ENCODE measurements around the gene BCL7B.
"Not testable (repeated sequence)": the region's sequence is repeated elsewhere in the genome, so short reads cannot be mapped to it uniquely, and the experiment has no call there.

BCL7B gene

GRCh38 chr7:73586911-73587310 lies 29.4 kb upstream of the BCL7B start:
- no peak overlapping the region for H3K9ac ChIP-seq (ENCODE audit: low read length)
- no peak overlapping the region for H3K27ac ChIP-seq (ENCODE audit: low read depth, low read length)
- no peaks in the 10 kb centered on the region for H3K36me3 ChIP-seq (ENCODE audit: insufficient read depth, low read length)
- no peaks in the 10 kb centered on the region for H3K9me3 ChIP-seq (ENCODE audit: low read length)
- no peaks in the 10 kb centered on the region for H3K4me1 ChIP-seq (ENCODE audit: insufficient read depth, low read length)
- no peak overlapping the region for H3K4me3 ChIP-seq (ENCODE audit: low read depth in 1 of 2, low read length in 2 of 2)
- H3K27me3 ChIP-seq (ENCODE audit: control insufficient read depth in 1 of 2, insufficient read depth in 2 of 2, low read length in 2 of 2) = no peaks in the 10 kb centered on the region

DNA sequence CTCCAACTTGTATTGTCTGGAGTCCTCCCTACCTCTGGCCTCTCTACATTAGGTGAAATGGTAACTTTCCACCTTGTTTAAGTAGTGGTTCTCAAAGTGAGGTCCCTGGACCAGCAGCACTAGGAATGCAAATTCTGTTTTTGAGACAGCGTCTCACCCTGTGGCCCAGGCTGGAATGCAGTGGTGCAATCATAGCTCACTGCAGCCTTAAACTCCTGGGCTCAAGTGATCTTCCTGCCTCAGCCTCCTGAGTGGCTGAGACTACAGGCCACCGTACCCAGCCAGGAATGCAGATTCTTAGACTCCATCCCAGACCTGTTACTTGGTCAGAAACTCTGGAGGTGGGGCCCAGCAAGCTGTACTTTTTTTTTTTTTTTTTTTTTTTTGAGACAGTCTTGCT lies 27.7 kb upstream of the BCL7B start:
- Histone ChIP-seq H3K9ac (ENCODE audit: low read length) (no peak overlapping the region), H3K27ac (ENCODE audit: low read depth, low read length) (no peak overlapping the region), H3K9me3 (ENCODE audit: low read length) (no peaks in the 10 kb centered on the region), H3K27me3 (ENCODE audit: control insufficient read depth in 1 of 2, insufficient read depth in 2 of 2, low read length in 2 of 2) (no peaks in the 10 kb centered on the region), H3K36me3 (ENCODE audit: insufficient read depth, low read length) (no peaks in the 10 kb centered on the region), H3K4me3 (ENCODE audit: low read depth in 1 of 2, low read length in 2 of 2) (no peak overlapping the region), H3K4me1 (ENCODE audit: insufficient read depth, low read length) (no peaks in the 10 kb centered on the region)

GRCh38 chr7:73582664-73583202 lies 25.2 kb upstream of the BCL7B start:
- Histone ChIP-seq H3K9ac (ENCODE audit: low read length) (no peak overlapping the region), H3K4me3 (ENCODE audit: low read depth in 1 of 2, low read length in 2 of 2) (no peak overlapping the region), H3K4me1 (ENCODE audit: insufficient read depth, low read length) (peaks cover under 1% of the 10 kb centered on the region), H3K9me3 (ENCODE audit: low read length) (no peaks in the 10 kb centered on the region), H3K27me3 (ENCODE audit: control insufficient read depth in 1 of 2, insufficient read depth in 2 of 2, low read length in 2 of 2) (no peaks in the 10 kb centered on the region), H3K27ac (ENCODE audit: low read depth, low read length) (no peak overlapping the region), H3K36me3 (ENCODE audit: insufficient read depth, low read length) (no peaks in the 10 kb centered on the region)

DNA sequence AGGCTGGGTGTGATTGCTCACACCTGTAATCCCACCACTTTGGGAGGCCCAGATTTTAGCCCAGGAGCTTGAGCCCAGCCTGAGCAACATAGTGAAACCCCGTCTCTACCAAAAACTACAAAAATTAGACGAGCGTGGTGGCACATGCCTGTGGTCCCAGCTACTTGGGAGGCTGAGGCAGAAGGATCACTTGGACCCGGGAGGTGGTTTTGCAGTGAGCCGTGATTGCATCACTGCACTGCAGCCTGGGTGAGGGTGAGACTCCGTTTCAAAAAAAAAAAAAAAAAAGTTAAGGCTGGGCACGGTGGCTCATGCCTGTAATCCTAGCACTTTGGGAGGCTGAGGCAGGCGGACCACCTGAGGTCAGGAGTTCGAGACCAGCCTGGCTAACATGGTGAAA lies 23.5 kb upstream of the BCL7B start:
- not testable (repeated sequence) for H3K27me3 ChIP-seq (ENCODE audit: control insufficient read depth in 1 of 2, insufficient read depth in 2 of 2, low read length in 2 of 2); H3K9ac ChIP-seq (ENCODE audit: low read length); H3K9me3 ChIP-seq (ENCODE audit: low read length); H3K27ac ChIP-seq (ENCODE audit: low read depth, low read length); H3K4me3 ChIP-seq (ENCODE audit: low read depth in 1 of 2, low read length in 2 of 2); H3K36me3 ChIP-seq (ENCODE audit: insufficient read depth, low read length)
- peaks cover 15% of the 10 kb centered on the region for H3K4me1 ChIP-seq (ENCODE audit: insufficient read depth, low read length)

- H3K27me3 ChIP-seq (ENCODE audit: control insufficient read depth in 1 of 2, insufficient read depth in 2 of 2, low read length in 2 of 2) = no peaks in the 10 kb centered on the region
- H3K9me3 ChIP-seq (ENCODE audit: low read length) = no peaks in the 10 kb centered on the region
- H3K4me3 ChIP-seq (ENCODE audit: low read depth in 1 of 2, low read length in 2 of 2) = peak within 1 kb of the TSS; percentile 71 to 85
- H3K27ac ChIP-seq (ENCODE audit: low read depth, low read length) = peak within 1 kb of the TSS; percentile 74
- H3K36me3 ChIP-seq (ENCODE audit: insufficient read depth, low read length) = peaks cover 11% of the 10 kb centered on the region
- H3K4me1 ChIP-seq (ENCODE audit: insufficient read depth, low read length) = peaks cover 15% of the 10 kb centered on the region
- H3K9ac ChIP-seq (ENCODE audit: low read length) = peak within 1 kb of the TSS; percentile 89
These were observed 21.0 kb upstream of the BCL7B start, which contains the start of gene TBL2 for GRCh38 chr7:73578342-73579128. Gene TBL2 (minus strand): TSS chr7:73578579. CDS start chr7:73578549, 30 bp downstream.

- H3K36me3 ChIP-seq (ENCODE audit: insufficient read depth, low read length) = peaks cover 18% of the 10 kb centered on the region
- H3K9me3 ChIP-seq (ENCODE audit: low read length) = no peaks in the 10 kb centered on the region
- H3K4me3 ChIP-seq (ENCODE audit: low read depth in 1 of 2, low read length in 2 of 2) = peak overlapping the region; percentile 71 to 85
- H3K27ac ChIP-seq (ENCODE audit: low read depth, low read length) = peak overlapping the region; percentile 74
- H3K27me3 ChIP-seq (ENCODE audit: control insufficient read depth in 1 of 2, insufficient read depth in 2 of 2, low read length in 2 of 2) = no peaks in the 10 kb centered on the region
- peaks cover 15% of the 10 kb centered on the region for H3K4me1 ChIP-seq (ENCODE audit: insufficient read depth, low read length)
- peak overlapping the region; percentile 89 for H3K9ac ChIP-seq (ENCODE audit: low read length)
These were observed 20.3 kb upstream of the BCL7B start for GRCh38 chr7:73577627-73578341.

DNA sequence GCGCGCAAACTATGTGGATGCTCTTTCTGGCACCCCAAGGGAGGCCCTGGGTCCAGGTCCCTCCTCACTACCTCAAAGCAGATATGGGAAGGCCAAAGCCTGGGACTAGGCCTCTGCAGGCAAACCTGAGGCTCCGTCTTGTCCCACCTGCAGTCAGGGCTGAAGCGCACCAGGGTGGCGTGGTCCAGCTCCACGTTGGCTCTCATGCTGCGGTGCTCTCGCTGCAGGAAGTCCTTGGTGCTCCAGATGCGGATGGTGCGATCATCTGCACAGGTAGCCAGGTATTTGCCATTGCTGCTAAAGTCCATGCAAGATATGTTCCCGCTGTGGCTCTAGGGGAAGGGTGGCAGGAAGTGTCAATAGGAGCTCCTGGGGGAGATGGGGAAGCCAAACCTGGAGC lies 16.3 kb upstream of the BCL7B start:
- Histone ChIP-seq H3K9me3 (ENCODE audit: low read length) (no peaks in the 10 kb centered on the region), H3K9ac (ENCODE audit: low read length) (no peak overlapping the region), H3K4me1 (ENCODE audit: insufficient read depth, low read length) (peaks cover 15% of the 10 kb centered on the region), H3K4me3 (ENCODE audit: low read depth in 1 of 2, low read length in 2 of 2) (no peak overlapping the region), H3K27me3 (ENCODE audit: control insufficient read depth in 1 of 2, insufficient read depth in 2 of 2, low read length in 2 of 2) (no peaks in the 10 kb centered on the region), H3K27ac (ENCODE audit: low read depth, low read length) (no peak overlapping the region), H3K36me3 (ENCODE audit: insufficient read depth, low read length) (peaks cover 53% of the 10 kb centered on the region)

DNA sequence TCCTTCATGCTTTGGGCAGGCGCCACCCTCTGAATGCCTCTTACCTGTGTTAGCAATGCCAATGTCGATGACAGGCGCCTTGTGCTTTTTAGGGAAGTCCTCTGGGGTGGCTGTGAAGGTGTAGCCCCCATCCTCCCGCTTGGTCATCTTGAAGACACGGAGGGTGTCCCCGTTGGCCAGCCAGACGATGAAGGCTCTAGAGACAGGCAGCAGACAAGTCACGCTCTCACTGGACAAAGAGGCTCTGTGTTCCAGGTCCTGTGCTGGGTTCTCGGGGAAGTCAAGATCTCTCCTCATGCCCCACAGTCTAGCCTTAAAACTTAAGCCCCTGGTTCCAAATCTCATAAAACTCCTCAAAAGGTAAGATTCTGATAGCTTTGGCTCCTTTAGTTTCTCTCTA lies 15.8 kb upstream of the BCL7B start:
- peaks cover 53% of the 10 kb centered on the region for H3K36me3 ChIP-seq (ENCODE audit: insufficient read depth, low read length)
- H3K9ac ChIP-seq (ENCODE audit: low read length) = no peak overlapping the region

GRCh38 chr7:73572767-73573186 lies 15.3 kb upstream of the BCL7B start:
- peaks cover 53% of the 10 kb centered on the region for H3K36me3 ChIP-seq (ENCODE audit: insufficient read depth, low read length)
- H3K27ac ChIP-seq (ENCODE audit: low read depth, low read length) = no peak overlapping the region

More for the DNA sequence above, 15.8 kb upstream of the BCL7B start:
- Histone ChIP-seq H3K27me3 (ENCODE audit: control insufficient read depth in 1 of 2, insufficient read depth in 2 of 2, low read length in 2 of 2) (no peaks in the 10 kb centered on the region), H3K9me3 (ENCODE audit: low read length) (no peaks in the 10 kb centered on the region), H3K4me1 (ENCODE audit: insufficient read depth, low read length) (peaks cover 15% of the 10 kb centered on the region), H3K4me3 (ENCODE audit: low read depth in 1 of 2, low read length in 2 of 2) (no peak overlapping the region), H3K27ac (ENCODE audit: low read depth, low read length) (no peak overlapping the region)

GRCh38 chr7:73570977-73571376 lies 13.5 kb upstream of the BCL7B start:
- Histone ChIP-seq H3K36me3 (ENCODE audit: insufficient read depth, low read length) (peaks cover 53% of the 10 kb centered on the region), H3K27me3 (ENCODE audit: control insufficient read depth in 1 of 2, insufficient read depth in 2 of 2, low read length in 2 of 2) (no peaks in the 10 kb centered on the region), H3K27ac (ENCODE audit: low read depth, low read length) (no peak overlapping the region), H3K9me3 (ENCODE audit: low read length) (no peaks in the 10 kb centered on the region), H3K4me1 (ENCODE audit: insufficient read depth, low read length) (no peaks in the 10 kb centered on the region), H3K9ac (ENCODE audit: low read length) (no peak overlapping the region), H3K4me3 (ENCODE audit: low read depth in 1 of 2, low read length in 2 of 2) (no peak overlapping the region)

More at GRCh38 chr7:73572767-73573186, 15.3 kb upstream of the BCL7B start:
- Histone ChIP-seq H3K9ac (ENCODE audit: low read length) (no peak overlapping the region), H3K4me3 (ENCODE audit: low read depth in 1 of 2, low read length in 2 of 2) (no peak overlapping the region), H3K9me3 (ENCODE audit: low read length) (no peaks in the 10 kb centered on the region), H3K4me1 (ENCODE audit: insufficient read depth, low read length) (peaks cover 14% of the 10 kb centered on the region), H3K27me3 (ENCODE audit: control insufficient read depth in 1 of 2, insufficient read depth in 2 of 2, low read length in 2 of 2) (no peaks in the 10 kb centered on the region)

- no peak overlapping the region for H3K27ac ChIP-seq (ENCODE audit: low read depth, low read length)
- peaks cover 53% of the 10 kb centered on the region for H3K36me3 ChIP-seq (ENCODE audit: insufficient read depth, low read length)
- no peaks in the 10 kb centered on the region for H3K27me3 ChIP-seq (ENCODE audit: control insufficient read depth in 1 of 2, insufficient read depth in 2 of 2, low read length in 2 of 2)
- H3K9ac ChIP-seq (ENCODE audit: low read length) = no peak overlapping the region
- no peaks in the 10 kb centered on the region for H3K4me1 ChIP-seq (ENCODE audit: insufficient read depth, low read length)
- no peaks in the 10 kb centered on the region for H3K9me3 ChIP-seq (ENCODE audit: low read length)
- H3K4me3 ChIP-seq (ENCODE audit: low read depth in 1 of 2, low read length in 2 of 2) = no peak overlapping the region
These were observed 13.0 kb upstream of the BCL7B start for GRCh38 chr7:73570521-73570920.
